SK-N-SH (cell line): ENCODE data around the gene OSBPL6. TPM values are rescaled to one million over a fixed set of nuclear protein-coding genes. Genes with fewer than 3 reads are reported as not detected.

ENCODE experiments used
- CTCF ChIA-PET: fragments of 300-600, 350-600 bp; formaldehyde crosslinking; extraction: SDS; loops from one replicate; lab custom pipeline; 2021; lab: Yijun Ruan, JAX
- POLR2A ChIA-PET: fragments of 350-600 bp; sonication (Branson Sonifier 250); formaldehyde crosslinking; extraction: SDS; loops from one replicate; lab custom pipeline; 2020; ENCODE audit warnings: antibody characterized with exemption, inconsistent platforms; lab: Yijun Ruan, JAX
- DNase-seq: peaks from one replicate; pipeline ENCODE4 v3.0.0; 2012
- H2AFZ ChIP-seq: fragments of 200-600 bp; sonication (generic); 2 replicates; pipeline ENCODE4 v1.8.1; 2016; ENCODE audit warnings: antibody characterized with exemption, mild to moderate bottlenecking, low read depth
- H3F3A ChIP-seq: fragments of 200-600 bp; sonication (generic); replicated peaks from 2 replicates; pipeline ENCODE3; 2016; ENCODE audit warnings: antibody characterized with exemption, mild to moderate bottlenecking; ENCODE audit not compliant: insufficient read depth
- H3K27ac ChIP-seq, 2 experiments: fragments of 200-500 bp in 1 of 2; fragments of 200-600 bp in 1 of 2; sonication (Bioruptor generic) in 1 of 2; sonication (generic), shearing (Covaris generic) in 1 of 2; 2 replicates each; pipeline versions ENCODE4 v1.5.1 to v1.6.1; 2014 to 2016; ENCODE audit warnings: low read depth in 2 of 2, inconsistent platforms in 1 of 2, low read length in 1 of 2, mild to moderate bottlenecking in 1 of 2, mixed read lengths in 1 of 2
- H3K27me3 ChIP-seq: fragments of 200-600 bp; sonication (generic), shearing (Covaris generic); 2 replicates; pipeline ENCODE4 v1.6.1; 2016; ENCODE audit warnings: mixed run types; ENCODE audit not compliant: insufficient read depth
- H3K36me3 ChIP-seq, 2 experiments: fragments of 200-500 bp in 1 of 2; fragments of 200-600 bp in 1 of 2; sonication (Bioruptor generic) in 1 of 2; sonication (generic) in 1 of 2; replicated peaks in 1 of 2; 2 replicates each; pipeline versions ENCODE3 to v1.5.1; 2014 to 2016; ENCODE audit warnings: low read length in 1 of 2, mild to moderate bottlenecking in 1 of 2; ENCODE audit not compliant: insufficient read depth in 2 of 2, control insufficient read depth in 1 of 2
- H3K4me1 ChIP-seq, 2 experiments: fragments of 200-500 bp in 1 of 2; fragments of 200-600 bp in 1 of 2; sonication (Bioruptor generic) in 1 of 2; sonication (generic), shearing (Covaris generic) in 1 of 2; 2 replicates each; pipeline versions ENCODE4 v1.5.1 to v1.6.1; 2014 to 2016; ENCODE audit warnings: low read depth in 1 of 2, low read length in 1 of 2, mixed run types in 1 of 2; ENCODE audit not compliant: insufficient read depth in 2 of 2, control insufficient read depth in 1 of 2
- H3K4me2 ChIP-seq: fragments of 200-600 bp; sonication (generic), shearing (Covaris generic); 2 replicates; pipeline ENCODE4 v1.6.1; 2017; ENCODE audit warnings: mixed run types
- H3K4me3 ChIP-seq, 2 experiments: fragments of 200-500 bp in 1 of 2; fragments of 200-600 bp in 1 of 2; sonication (Bioruptor generic) in 1 of 2; sonication (generic), shearing (Covaris generic) in 1 of 2; 2 replicates each; pipeline versions ENCODE4 v1.5.1 to v1.8.1; 2014 to 2016; ENCODE audit warnings: low read depth in 2 of 2, inconsistent platforms in 1 of 2, low read length in 1 of 2, mild to moderate bottlenecking in 1 of 2, mixed read lengths in 1 of 2, moderate library complexity in 1 of 2
- H3K79me2 ChIP-seq: fragments of 200-600 bp; sonication (generic); 2 replicates; pipeline ENCODE4 v1.8.1; 2017; ENCODE audit warnings: mild to moderate bottlenecking; ENCODE audit not compliant: insufficient read depth
- H3K9ac ChIP-seq: fragments of 200-600 bp; sonication (generic); 2 replicates; pipeline ENCODE4 v1.6.1; 2017; ENCODE audit warnings: mixed run types
- H3K9me2 ChIP-seq: fragments of 200-600 bp; sonication (generic); 2 replicates; pipeline ENCODE4 v1.6.1; 2017; ENCODE audit warnings: mixed run types
- H3K9me3 ChIP-seq: fragments of 200-600 bp; sonication (generic); 2 replicates; pipeline ENCODE4 v1.6.1; 2017; ENCODE audit warnings: mixed run types, mild to moderate bottlenecking, moderate library complexity
- H4K20me1 ChIP-seq: fragments of 200-600 bp; sonication (generic); 2 replicates; pipeline ENCODE4 v1.6.1; 2017; ENCODE audit warnings: mild to moderate bottlenecking, mixed run types; ENCODE audit not compliant: insufficient read depth
- ELF1 ChIP-seq: IDR thresholded peaks from 2 replicates; pipeline ENCODE4 v1.4.0; 2012
- FOXM1 ChIP-seq: IDR thresholded peaks from 2 replicates; pipeline ENCODE4 v1.4.0; 2012; ENCODE audit warnings: low read depth, mild to moderate bottlenecking
- GABPA ChIP-seq: IDR thresholded peaks from 2 replicates; pipeline ENCODE4 v1.4.0; 2012; ENCODE audit warnings: low read depth, mild to moderate bottlenecking
- MEF2A ChIP-seq: IDR thresholded peaks from 2 replicates; pipeline ENCODE4 v1.4.0; 2012; ENCODE audit warnings: low read depth, borderline replicate concordance
- NFIC ChIP-seq: IDR thresholded peaks from 2 replicates; pipeline ENCODE4 v1.4.0; 2012; ENCODE audit warnings: borderline replicate concordance
- POLR2AphosphoS5 ChIP-seq: IDR thresholded peaks from 2 replicates; pipeline ENCODE4 v1.6.1; 2012; ENCODE audit warnings: low read depth, low read length
- RCOR1 ChIP-seq: fragments of 150-350 bp; IDR thresholded peaks from 2 replicates; pipeline ENCODE4 v1.6.1; 2017; ENCODE audit warnings: antibody characterized with exemption, low read length
- SMC3 ChIP-seq: IDR thresholded peaks from 2 replicates; pipeline ENCODE4 v1.6.1; 2012; ENCODE audit warnings: low read depth, low read length, improper control_type of control experiment
- TAF1 ChIP-seq: IDR thresholded peaks from 2 replicates; pipeline ENCODE4 v1.6.1; 2012; ENCODE audit warnings: low read depth, mild to moderate bottlenecking, low read length, moderate library complexity, borderline replicate concordance
- TEAD4 ChIP-seq: IDR thresholded peaks from 2 replicates; pipeline ENCODE4 v1.4.0; 2012; ENCODE audit warnings: mild to moderate bottlenecking, borderline replicate concordance; ENCODE audit not compliant: insufficient read depth
- USF2 ChIP-seq: fragments of 150-350 bp; IDR thresholded peaks from 2 replicates; pipeline ENCODE4 v1.6.1; 2017; ENCODE audit warnings: antibody characterized with exemption, low read length, low read depth, borderline replicate concordance
- ZBTB33 ChIP-seq: IDR thresholded peaks from 2 replicates; pipeline ENCODE4 v1.4.0; 2012; ENCODE audit warnings: low read depth, borderline replicate concordance
- WGBS: methylation state at CpG from one replicate; pipeline ENCODE4 v1.1.6; 2017; ENCODE audit warnings: low lambda C conversion rate; 5-methylcytosine and 5-hydroxymethylcytosine counted together
- polyA plus RNA-seq, 3 experiments: library from polyadenylated mRNA; depleted of rRNA; stranded (reverse); fragments of >200 nt; gene quantifications; 2 replicates each; pipeline ENCODE4 v1.2.3, GENCODE V29; 2012
- TF ChIP-seq, protein P1 (sequence below): fragments of 150-350 bp; IDR thresholded peaks from 2 replicates; pipeline ENCODE4 v1.6.1; 2016; ENCODE audit warnings: mild to moderate bottlenecking, low read depth, low read length
- TF ChIP-seq, protein P2 (sequence below): IDR thresholded peaks from 2 replicates; pipeline ENCODE4; 2012
- TF ChIP-seq, protein P3 (sequence below): IDR thresholded peaks from 2 replicates; pipeline ENCODE4 v1.4.0; 2012; ENCODE audit warnings: low read depth, borderline replicate concordance

Gene OSBPL6
- polyA plus RNA-seq, 1 of the 3 experiments (the other 2 are of a cell fraction) = 2.7 TPM

DNA sequence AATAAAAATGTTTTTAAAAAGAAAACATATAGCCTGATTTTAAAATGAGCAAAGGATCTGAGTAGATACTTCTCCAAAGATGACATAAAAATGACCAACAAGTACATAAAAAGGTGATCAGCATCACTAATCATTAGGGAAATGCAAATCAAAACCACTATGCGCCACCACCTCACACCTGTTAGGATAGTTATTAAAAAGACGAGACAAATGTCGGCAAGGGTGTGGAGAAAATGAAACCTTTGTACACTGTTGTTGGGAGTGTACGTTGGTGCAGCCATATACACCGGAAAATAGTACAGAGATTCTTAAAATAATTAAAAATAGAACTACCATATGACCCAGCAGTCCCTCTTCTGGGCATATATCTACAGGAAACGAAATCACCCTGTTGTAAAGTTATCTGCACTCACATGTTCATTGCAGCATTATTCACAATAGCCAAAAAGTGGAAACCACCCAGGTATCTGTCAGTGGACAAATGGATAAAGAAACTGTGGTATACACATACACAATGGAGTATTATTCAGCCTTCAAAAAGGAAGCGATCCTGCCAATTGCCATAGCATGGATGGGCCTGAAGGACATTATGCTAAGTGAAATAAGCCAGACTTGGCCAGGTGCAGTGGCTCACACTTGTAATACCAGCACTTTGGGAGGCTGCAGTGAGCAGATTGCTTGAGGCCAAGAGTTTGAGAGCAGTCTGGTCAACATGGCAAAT, 165.0 kb downstream of the OSBPL6 start:
- CTCF ChIA-PET = interaction anchor here (1.1 kb wide), 1 partner anchor 56 kb away, joined by 3 read pairs; no protein-coding TSS in a partner anchor
- 92% methylated on average over 7 of the region's 7 CpGs for WGBS
- POLR2A ChIA-PET = no interaction called here
- Histone ChIP-seq H3K27ac (no peak overlapping the region), H3K9me3 (no peaks in the 10 kb centered on the region), H3K4me2 (no peak overlapping the region), H3K9me2 (no peaks in the 10 kb centered on the region), H3K79me2 (no peaks in the 10 kb centered on the region), H3K27me3 (no peaks in the 10 kb centered on the region), H4K20me1 (no peaks in the 10 kb centered on the region), H3K4me3 (no peak overlapping the region), H3K9ac (no peak overlapping the region), H3K36me3 (peaks cover 0 to 4% of the 10 kb centered on the region in 2 experiments), H3F3A (no peaks in the 10 kb centered on the region), H2AFZ (no peak overlapping the region), H3K4me1 (no peaks in the 10 kb centered on the region)
- DNase-seq = no peak
- TF ChIP-seq TAF1 (no peak), ZBTB33 (no peak), FOXM1 (no peak), GABPA (no peak), MEF2A (no peak), RCOR1 (no peak), NFIC (no peak), USF2 (no peak), TEAD4 (no peak), SMC3 (no peak), POLR2AphosphoS5 (no peak), ELF1 (no peak)
- TF ChIP-seq, protein P1, sequence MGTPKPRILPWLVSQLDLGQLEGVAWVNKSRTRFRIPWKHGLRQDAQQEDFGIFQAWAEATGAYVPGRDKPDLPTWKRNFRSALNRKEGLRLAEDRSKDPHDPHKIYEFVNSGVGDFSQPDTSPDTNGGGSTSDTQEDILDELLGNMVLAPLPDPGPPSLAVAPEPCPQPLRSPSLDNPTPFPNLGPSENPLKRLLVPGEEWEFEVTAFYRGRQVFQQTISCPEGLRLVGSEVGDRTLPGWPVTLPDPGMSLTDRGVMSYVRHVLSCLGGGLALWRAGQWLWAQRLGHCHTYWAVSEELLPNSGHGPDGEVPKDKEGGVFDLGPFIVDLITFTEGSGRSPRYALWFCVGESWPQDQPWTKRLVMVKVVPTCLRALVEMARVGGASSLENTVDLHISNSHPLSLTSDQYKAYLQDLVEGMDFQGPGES = no peak
- TF ChIP-seq, protein P2, sequence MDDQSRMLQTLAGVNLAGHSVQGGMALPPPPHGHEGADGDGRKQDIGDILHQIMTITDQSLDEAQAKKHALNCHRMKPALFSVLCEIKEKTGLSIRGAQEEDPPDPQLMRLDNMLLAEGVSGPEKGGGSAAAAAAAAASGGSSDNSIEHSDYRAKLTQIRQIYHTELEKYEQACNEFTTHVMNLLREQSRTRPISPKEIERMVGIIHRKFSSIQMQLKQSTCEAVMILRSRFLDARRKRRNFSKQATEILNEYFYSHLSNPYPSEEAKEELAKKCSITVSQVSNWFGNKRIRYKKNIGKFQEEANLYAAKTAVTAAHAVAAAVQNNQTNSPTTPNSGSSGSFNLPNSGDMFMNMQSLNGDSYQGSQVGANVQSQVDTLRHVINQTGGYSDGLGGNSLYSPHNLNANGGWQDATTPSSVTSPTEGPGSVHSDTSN = no peak
- TF ChIP-seq, protein P3, sequence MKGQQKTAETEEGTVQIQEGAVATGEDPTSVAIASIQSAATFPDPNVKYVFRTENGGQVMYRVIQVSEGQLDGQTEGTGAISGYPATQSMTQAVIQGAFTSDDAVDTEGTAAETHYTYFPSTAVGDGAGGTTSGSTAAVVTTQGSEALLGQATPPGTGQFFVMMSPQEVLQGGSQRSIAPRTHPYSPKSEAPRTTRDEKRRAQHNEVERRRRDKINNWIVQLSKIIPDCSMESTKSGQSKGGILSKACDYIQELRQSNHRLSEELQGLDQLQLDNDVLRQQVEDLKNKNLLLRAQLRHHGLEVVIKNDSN = no peak
